ENCODE results near the gene TAS2R19.
A peak's percentile ranks its signal among the peaks of the same experiment; 100 is the strongest.
"Not testable (repeated sequence)": the region's sequence is repeated elsewhere in the genome, so short reads cannot be mapped to it uniquely, and the experiment has no call there.

Gene TAS2R19, protein sequence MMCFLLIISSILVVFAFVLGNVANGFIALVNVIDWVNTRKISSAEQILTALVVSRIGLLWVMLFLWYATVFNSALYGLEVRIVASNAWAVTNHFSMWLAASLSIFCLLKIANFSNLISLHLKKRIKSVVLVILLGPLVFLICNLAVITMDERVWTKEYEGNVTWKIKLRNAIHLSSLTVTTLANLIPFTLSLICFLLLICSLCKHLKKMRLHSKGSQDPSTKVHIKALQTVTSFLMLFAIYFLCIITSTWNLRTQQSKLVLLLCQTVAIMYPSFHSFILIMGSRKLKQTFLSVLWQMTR

DNA sequence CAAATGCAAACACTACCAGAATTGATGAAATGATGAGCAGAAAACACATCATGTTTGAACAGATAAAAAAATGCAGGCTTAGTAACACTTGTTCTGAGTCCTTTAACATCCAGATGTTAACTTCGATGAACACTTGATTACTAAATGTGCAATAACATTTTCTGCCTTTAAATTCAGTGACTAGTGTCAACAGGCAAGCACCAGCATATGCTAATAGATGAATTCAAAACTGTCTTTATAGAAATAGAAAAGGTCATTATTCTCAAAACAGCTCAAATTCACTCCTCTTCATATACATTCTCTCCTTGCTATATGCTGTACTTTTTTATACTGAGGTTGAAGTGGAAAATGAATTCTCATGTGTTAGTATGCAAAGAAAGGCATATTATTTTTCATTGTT, at the start of gene TAS2R19:
Gene TAS2R19 (minus strand): TSS at position 101 of the 400 bp plus-strand sequence. CDS start 49 bp downstream, at position 52.
- Histone ChIP-seq H3K36me3 (ENCODE audit: control insufficient read depth, insufficient read depth, low read length) (no peaks in the 10 kb centered on the region), H3K9me3 (ENCODE audit: control insufficient read depth, insufficient read depth, low read length) (no peaks in the 10 kb centered on the region), H3K27me3 (ENCODE audit: control insufficient read depth, insufficient read depth, low read length) (no peaks in the 10 kb centered on the region), H3K27ac (ENCODE audit: low read depth, low read length) (no peak within 1 kb of the TSS), H3K9ac (ENCODE audit: low read depth, low read length) (no peak within 1 kb of the TSS), H3K4me1 (ENCODE audit: control insufficient read depth, insufficient read depth, low read length) (no peaks in the 10 kb centered on the region), H3K4me3 (ENCODE audit: low read depth, low read length) (no peak within 1 kb of the TSS)

DNA sequence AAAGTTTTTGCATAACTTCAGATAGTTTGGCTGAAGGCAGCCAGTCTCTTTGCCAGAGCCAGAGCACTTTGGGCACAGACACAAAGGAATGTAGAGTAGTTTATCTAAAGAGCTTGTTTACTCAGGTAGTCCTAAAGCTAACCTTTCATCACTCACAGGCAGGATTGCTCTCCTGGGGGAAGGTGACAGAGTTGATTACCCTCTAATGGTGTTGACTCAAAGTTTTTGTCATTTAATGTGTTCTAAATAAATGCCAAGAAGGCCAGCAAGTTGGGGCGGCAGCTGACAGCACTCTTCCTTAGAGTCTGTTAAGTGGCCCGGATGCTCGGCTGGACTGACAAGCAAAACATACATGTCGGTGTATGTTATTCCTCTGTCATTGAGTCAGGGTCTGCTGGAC, 49.0 kb upstream of the TAS2R19 start:
- Histone ChIP-seq H3K9ac (ENCODE audit: low read depth, low read length) (no peak overlapping the region), H3K36me3 (ENCODE audit: control insufficient read depth, insufficient read depth, low read length) (no peaks in the 10 kb centered on the region), H3K4me3 (ENCODE audit: low read depth, low read length) (no peak overlapping the region), H3K9me3 (ENCODE audit: control insufficient read depth, insufficient read depth, low read length) (no peaks in the 10 kb centered on the region), H3K27ac (ENCODE audit: low read depth, low read length) (peak overlapping the region; percentile 43), H3K4me1 (ENCODE audit: control insufficient read depth, insufficient read depth, low read length) (peaks cover 19% of the 10 kb centered on the region), H3K27me3 (ENCODE audit: control insufficient read depth, insufficient read depth, low read length) (no peaks in the 10 kb centered on the region)

DNA sequence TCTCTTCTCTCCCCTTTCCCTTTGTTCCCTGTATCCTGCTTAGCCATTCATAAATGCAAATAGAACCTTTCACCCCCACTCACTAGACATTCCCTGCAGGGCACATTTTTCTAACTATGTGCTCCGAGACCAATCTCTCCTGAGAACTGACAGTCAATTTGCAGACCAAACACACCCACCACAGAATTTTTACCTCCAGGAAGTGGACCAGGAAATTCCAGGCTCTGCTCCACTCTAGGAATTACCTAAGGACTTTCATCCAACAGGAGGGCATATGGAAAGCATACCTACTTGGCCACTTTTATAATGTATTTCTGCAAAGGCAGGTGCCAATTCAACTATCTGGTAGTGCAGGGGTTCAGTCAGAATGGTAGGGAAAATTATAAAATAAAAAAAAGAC, 48.6 kb upstream of the TAS2R19 start:
- Histone ChIP-seq H3K9ac (ENCODE audit: low read depth, low read length) (no peak overlapping the region), H3K27me3 (ENCODE audit: control insufficient read depth, insufficient read depth, low read length) (no peaks in the 10 kb centered on the region), H3K4me3 (ENCODE audit: low read depth, low read length) (no peak overlapping the region), H3K9me3 (ENCODE audit: control insufficient read depth, insufficient read depth, low read length) (no peaks in the 10 kb centered on the region), H3K4me1 (ENCODE audit: control insufficient read depth, insufficient read depth, low read length) (peaks cover 19% of the 10 kb centered on the region), H3K27ac (ENCODE audit: low read depth, low read length) (peak overlapping the region; percentile 43), H3K36me3 (ENCODE audit: control insufficient read depth, insufficient read depth, low read length) (no peaks in the 10 kb centered on the region)

DNA sequence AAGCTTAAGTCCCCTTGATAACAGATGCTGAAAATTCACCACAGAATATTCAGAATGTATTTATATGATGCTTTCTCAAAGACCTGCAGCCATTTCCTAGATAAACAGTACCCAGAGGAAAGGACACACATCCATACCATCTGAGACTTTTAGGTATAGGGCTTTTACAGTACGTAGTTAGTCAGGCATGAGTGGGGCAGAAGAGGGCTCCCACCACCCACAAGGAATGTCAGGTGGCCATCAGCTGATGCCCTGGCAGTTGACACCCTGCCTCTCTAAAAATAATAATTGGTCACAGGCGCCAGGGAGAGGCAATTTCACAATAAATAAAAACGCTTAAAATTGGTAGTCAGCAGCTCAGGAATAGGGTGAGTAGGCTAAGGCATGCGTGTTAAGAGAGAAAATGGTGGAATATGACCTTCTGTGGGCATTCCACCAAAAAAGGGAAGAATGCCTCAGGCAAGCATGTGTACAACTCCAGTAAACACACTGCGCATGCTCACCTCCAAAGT, 47.5 kb upstream of the TAS2R19 start:
- H3K9ac ChIP-seq (ENCODE audit: low read depth, low read length): no peak overlapping the region
- peaks cover 19% of the 10 kb centered on the region for H3K4me1 ChIP-seq (ENCODE audit: control insufficient read depth, insufficient read depth, low read length)
- H3K4me3 ChIP-seq (ENCODE audit: low read depth, low read length): no peak overlapping the region
- H3K9me3 ChIP-seq (ENCODE audit: control insufficient read depth, insufficient read depth, low read length): no peaks in the 10 kb centered on the region
- no peak overlapping the region for H3K27ac ChIP-seq (ENCODE audit: low read depth, low read length)
- H3K36me3 ChIP-seq (ENCODE audit: control insufficient read depth, insufficient read depth, low read length): no peaks in the 10 kb centered on the region
- no peaks in the 10 kb centered on the region for H3K27me3 ChIP-seq (ENCODE audit: control insufficient read depth, insufficient read depth, low read length)

DNA sequence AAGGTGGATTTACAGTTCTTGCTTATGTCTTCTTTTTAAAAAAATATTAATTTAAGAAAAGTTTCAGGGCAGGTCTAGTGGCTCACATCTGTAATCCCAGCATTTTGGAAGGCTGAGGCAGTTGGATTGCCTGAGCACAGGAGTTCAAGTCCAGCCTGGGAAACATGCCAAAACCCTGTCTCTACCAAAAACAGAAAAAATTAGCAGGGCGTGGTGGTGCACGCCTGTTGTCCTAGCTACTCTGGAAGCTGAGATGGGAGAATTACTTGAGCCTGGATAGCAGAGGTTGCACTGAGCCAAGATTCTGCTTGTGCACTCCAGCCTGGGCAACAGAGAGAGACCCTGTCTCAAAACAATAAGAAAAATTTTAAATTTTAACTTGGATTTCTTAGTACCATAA, 45.1 kb upstream of the TAS2R19 start:
- H3K9me3 ChIP-seq (ENCODE audit: control insufficient read depth, insufficient read depth, low read length): no peaks in the 10 kb centered on the region

DNA sequence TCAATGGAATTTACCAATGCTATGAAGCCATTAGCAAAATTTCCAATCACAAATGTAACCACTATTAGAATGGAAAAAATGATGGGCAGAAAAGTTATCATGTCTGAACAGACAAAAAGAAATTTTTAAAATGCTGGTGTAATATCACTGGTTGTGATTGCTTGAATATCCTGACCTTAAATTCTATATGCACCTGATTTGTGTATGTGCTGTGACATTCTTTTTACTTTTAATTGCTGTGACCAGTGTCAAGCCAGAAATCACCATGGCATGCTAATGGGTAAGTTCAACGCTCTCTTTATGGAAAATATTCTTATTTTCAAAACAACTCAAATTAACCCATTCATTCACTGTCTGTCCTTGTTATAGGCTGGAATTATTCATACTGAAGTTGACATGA, 39.8 kb upstream of the TAS2R19 start, which contains the start of gene TAS2R46:
Gene TAS2R46 (minus strand): TSS at position 101 of the 400 bp plus-strand sequence. CDS start 0 bp downstream, at position 101.
- H3K36me3 ChIP-seq (ENCODE audit: control insufficient read depth, insufficient read depth, low read length); H3K9ac ChIP-seq (ENCODE audit: low read depth, low read length); H3K9me3 ChIP-seq (ENCODE audit: control insufficient read depth, insufficient read depth, low read length); H3K27ac ChIP-seq (ENCODE audit: low read depth, low read length); H3K27me3 ChIP-seq (ENCODE audit: control insufficient read depth, insufficient read depth, low read length); H3K4me1 ChIP-seq (ENCODE audit: control insufficient read depth, insufficient read depth, low read length); H3K4me3 ChIP-seq (ENCODE audit: low read depth, low read length): not testable (repeated sequence)

More for the DNA sequence above, 45.1 kb upstream of the TAS2R19 start:
- Histone ChIP-seq H3K36me3 (ENCODE audit: control insufficient read depth, insufficient read depth, low read length) (no peaks in the 10 kb centered on the region), H3K27ac (ENCODE audit: low read depth, low read length) (no peak overlapping the region), H3K9ac (ENCODE audit: low read depth, low read length) (no peak overlapping the region), H3K4me1 (ENCODE audit: control insufficient read depth, insufficient read depth, low read length) (peaks cover 19% of the 10 kb centered on the region), H3K27me3 (ENCODE audit: control insufficient read depth, insufficient read depth, low read length) (no peaks in the 10 kb centered on the region), H3K4me3 (ENCODE audit: low read depth, low read length) (no peak overlapping the region)

DNA sequence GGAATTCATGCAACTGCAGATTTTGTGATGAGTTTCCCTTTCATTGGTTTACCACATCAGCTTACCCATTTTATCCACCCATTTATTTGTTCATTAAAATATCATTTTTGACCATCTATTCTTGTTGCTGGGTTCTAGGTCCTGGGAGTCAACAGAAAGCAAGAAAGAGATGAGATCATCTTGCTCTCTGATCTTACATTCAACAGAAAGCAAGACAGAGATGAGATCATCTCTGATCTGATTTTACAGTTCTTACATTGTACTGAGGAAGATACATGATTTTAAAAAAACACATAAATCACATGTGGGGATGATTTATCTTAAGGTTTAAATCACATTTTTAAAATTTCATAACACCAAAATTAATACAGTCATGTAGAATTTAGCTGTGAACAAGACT, 37.4 kb upstream of the TAS2R19 start:
- Histone ChIP-seq H3K4me3 (ENCODE audit: low read depth, low read length) (no peak overlapping the region), H3K36me3 (ENCODE audit: control insufficient read depth, insufficient read depth, low read length) (no peaks in the 10 kb centered on the region), H3K9me3 (ENCODE audit: control insufficient read depth, insufficient read depth, low read length) (no peaks in the 10 kb centered on the region), H3K4me1 (ENCODE audit: control insufficient read depth, insufficient read depth, low read length) (no peaks in the 10 kb centered on the region), H3K27ac (ENCODE audit: low read depth, low read length) (no peak overlapping the region), H3K9ac (ENCODE audit: low read depth, low read length) (no peak overlapping the region), H3K27me3 (ENCODE audit: control insufficient read depth, insufficient read depth, low read length) (no peaks in the 10 kb centered on the region)

DNA sequence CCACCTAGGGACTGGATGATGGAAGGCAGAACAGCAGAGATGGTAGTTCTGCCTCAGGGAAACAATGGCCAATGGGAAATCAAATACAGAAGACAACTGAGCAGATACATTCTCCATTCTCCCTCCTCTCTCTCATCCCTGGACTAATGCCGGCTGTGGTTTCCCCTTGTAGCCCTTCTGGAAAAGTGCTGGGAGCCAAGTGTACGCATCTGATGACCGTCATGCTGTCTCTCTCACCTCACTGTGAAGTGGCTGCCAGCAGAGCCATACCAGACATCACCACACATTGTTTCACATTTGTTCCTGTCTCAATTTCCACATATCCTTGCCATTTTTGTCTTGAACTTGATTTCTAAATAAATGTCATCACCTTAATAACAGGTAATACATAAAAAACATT, 36.6 kb upstream of the TAS2R19 start:
- no peaks in the 10 kb centered on the region for H3K9me3 ChIP-seq (ENCODE audit: control insufficient read depth, insufficient read depth, low read length)
- H3K27me3 ChIP-seq (ENCODE audit: control insufficient read depth, insufficient read depth, low read length): no peaks in the 10 kb centered on the region
- no peak overlapping the region for H3K4me3 ChIP-seq (ENCODE audit: low read depth, low read length)
- no peak overlapping the region for H3K27ac ChIP-seq (ENCODE audit: low read depth, low read length)
- no peaks in the 10 kb centered on the region for H3K36me3 ChIP-seq (ENCODE audit: control insufficient read depth, insufficient read depth, low read length)
- H3K9ac ChIP-seq (ENCODE audit: low read depth, low read length): no peak overlapping the region
- H3K4me1 ChIP-seq (ENCODE audit: control insufficient read depth, insufficient read depth, low read length): no peaks in the 10 kb centered on the region

DNA sequence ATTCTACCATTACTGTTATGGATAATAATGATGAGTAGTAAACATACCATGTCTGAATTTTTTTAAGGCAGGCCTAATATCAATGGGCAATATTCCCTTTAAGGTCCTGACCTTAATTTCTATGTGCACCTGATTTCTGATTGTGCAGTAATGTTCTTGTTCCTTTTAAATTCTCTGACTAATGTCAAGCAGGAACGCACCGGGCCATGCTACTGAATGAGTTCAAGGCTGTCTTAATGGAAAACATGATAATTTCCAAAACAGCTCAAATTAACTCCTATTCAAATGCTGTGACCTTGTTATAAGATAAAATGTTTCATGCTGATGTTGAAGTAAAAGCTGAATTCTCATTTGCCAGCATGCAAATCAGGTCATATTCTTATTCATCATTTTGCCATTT, 32.9 kb upstream of the TAS2R19 start:
- H3K4me1 ChIP-seq (ENCODE audit: control insufficient read depth, insufficient read depth, low read length): no peaks in the 10 kb centered on the region
- H3K27me3 ChIP-seq (ENCODE audit: control insufficient read depth, insufficient read depth, low read length): no peaks in the 10 kb centered on the region
- H3K36me3 ChIP-seq (ENCODE audit: control insufficient read depth, insufficient read depth, low read length): peaks cover 5% of the 10 kb centered on the region; the same call in 1 of the 2 replicates
- H3K9me3 ChIP-seq (ENCODE audit: control insufficient read depth, insufficient read depth, low read length): peaks cover 14% of the 10 kb centered on the region
- no peak overlapping the region for H3K27ac ChIP-seq (ENCODE audit: low read depth, low read length)
- no peak overlapping the region for H3K4me3 ChIP-seq (ENCODE audit: low read depth, low read length)
- no peak overlapping the region for H3K9ac ChIP-seq (ENCODE audit: low read depth, low read length)

DNA sequence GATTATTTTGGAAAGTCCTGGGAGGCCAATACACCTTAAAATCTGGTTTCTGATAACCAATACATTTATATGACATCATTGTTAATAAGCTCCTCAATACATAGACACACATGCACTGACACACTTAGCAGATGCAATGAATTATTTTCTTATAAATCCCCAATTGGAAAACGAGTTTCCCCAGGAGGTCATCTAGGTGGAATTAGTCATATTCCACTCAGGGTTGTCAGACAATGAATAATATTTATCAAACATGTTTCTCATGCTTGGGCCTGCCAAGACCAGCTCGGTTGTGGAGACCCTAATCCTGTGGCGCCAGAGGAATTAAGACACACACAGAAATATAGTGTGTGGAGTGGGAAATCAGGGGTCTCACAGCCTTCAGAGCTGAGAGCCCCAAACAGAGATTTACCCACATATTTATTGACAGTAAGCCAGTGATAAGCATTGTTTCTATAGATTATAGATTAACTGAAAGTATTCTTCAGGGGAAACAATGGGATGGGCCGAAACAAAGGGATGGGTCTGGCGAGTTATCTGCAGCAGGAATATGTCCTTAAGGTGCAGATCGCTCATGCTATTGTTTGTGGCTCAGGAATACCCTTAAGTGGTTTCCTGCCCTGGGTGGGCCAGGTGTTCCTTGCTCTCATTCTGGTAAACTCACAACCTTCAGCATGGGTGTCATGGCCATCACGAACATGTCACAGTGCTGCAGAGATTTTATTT, 27.5 kb upstream of the TAS2R19 start:
- H3K9ac ChIP-seq (ENCODE audit: low read depth, low read length); H3K27me3 ChIP-seq (ENCODE audit: control insufficient read depth, insufficient read depth, low read length); H3K4me1 ChIP-seq (ENCODE audit: control insufficient read depth, insufficient read depth, low read length); H3K4me3 ChIP-seq (ENCODE audit: low read depth, low read length); H3K27ac ChIP-seq (ENCODE audit: low read depth, low read length): not testable (repeated sequence)
- H3K36me3 ChIP-seq (ENCODE audit: control insufficient read depth, insufficient read depth, low read length): peaks cover 19% of the 10 kb centered on the region
- peaks cover 24% of the 10 kb centered on the region for H3K9me3 ChIP-seq (ENCODE audit: control insufficient read depth, insufficient read depth, low read length)

DNA sequence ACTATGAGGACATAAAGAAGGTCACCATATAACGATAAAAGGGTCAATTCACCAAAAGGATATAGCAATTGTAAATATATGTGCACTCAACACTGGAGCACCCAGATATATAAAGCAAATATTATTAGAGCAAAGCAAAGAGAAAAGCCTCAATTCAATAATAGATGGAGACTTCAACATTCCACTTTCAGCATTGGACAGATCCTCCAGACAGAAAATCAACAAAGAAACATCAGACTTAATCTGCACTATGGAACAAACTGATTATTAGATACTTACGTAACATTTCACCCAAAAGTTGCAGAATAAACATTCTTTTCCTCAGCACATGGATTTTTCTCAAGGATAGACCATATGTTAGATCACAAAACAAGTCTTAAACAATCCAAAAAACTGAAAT, 18.9 kb upstream of the TAS2R19 start:
- H3K36me3 ChIP-seq (ENCODE audit: control insufficient read depth, insufficient read depth, low read length); H3K9ac ChIP-seq (ENCODE audit: low read depth, low read length); H3K9me3 ChIP-seq (ENCODE audit: control insufficient read depth, insufficient read depth, low read length); H3K4me1 ChIP-seq (ENCODE audit: control insufficient read depth, insufficient read depth, low read length); H3K27ac ChIP-seq (ENCODE audit: low read depth, low read length); H3K4me3 ChIP-seq (ENCODE audit: low read depth, low read length); H3K27me3 ChIP-seq (ENCODE audit: control insufficient read depth, insufficient read depth, low read length): not testable (repeated sequence)

All from HUES48 (cell line).